Activated CD4-positive, alpha-beta T cell treated with anti-CD3 and anti-CD28 coated beads, Interleukin-2, amount 10 ng/mL, durations not matched to agents 24 days and 14 days (primary cell): ENCODE results near the gene ICA1L. TPM values are rescaled to one million over a fixed set of nuclear protein-coding genes. Genes with fewer than 3 reads are reported as not detected.

Experiments
- total RNA-seq: library from RNA; stranded (reverse); gene quantifications from 2 replicates; pipeline ENCODE4 v1.2.3, GENCODE V29; 2022

The ICA1L gene
- total RNA-seq, 1 donor from 2014 or later, result 7.8 TPM

Other genes starting within 250 kb of the ICA1L start
- 14.5 TPM in 2 replicates for gene FAM117B, start 236.8 kb downstream of the ICA1L start, total RNA-seq
- 161 and 167 TPM in 2 replicates for gene WDR12, start 39.9 kb upstream of the ICA1L start, total RNA-seq
- 3.9 and 4.3 TPM in 2 replicates for gene CARF, start 40.5 kb upstream of the ICA1L start, total RNA-seq
- gene NBEAL1, start 143.1 kb upstream of the ICA1L start, total RNA-seq, result 7.2 and 9.5 TPM in 2 replicates